NOMO-1 (cell line): ENCODE data around the gene PTPN9.
"Not testable (repeated sequence)": the region's sequence is repeated elsewhere in the genome, so short reads cannot be mapped to it uniquely, and the experiment has no call there.

Experiments used
- DNase-seq, 2 experiments: peaks; one replicate each; lab custom pipeline; 2025; ENCODE audit not compliant: unreplicated experiment in 2 of 2; lab: John Stamatoyannopoulos, UW

Gene PTPN9

DNA sequence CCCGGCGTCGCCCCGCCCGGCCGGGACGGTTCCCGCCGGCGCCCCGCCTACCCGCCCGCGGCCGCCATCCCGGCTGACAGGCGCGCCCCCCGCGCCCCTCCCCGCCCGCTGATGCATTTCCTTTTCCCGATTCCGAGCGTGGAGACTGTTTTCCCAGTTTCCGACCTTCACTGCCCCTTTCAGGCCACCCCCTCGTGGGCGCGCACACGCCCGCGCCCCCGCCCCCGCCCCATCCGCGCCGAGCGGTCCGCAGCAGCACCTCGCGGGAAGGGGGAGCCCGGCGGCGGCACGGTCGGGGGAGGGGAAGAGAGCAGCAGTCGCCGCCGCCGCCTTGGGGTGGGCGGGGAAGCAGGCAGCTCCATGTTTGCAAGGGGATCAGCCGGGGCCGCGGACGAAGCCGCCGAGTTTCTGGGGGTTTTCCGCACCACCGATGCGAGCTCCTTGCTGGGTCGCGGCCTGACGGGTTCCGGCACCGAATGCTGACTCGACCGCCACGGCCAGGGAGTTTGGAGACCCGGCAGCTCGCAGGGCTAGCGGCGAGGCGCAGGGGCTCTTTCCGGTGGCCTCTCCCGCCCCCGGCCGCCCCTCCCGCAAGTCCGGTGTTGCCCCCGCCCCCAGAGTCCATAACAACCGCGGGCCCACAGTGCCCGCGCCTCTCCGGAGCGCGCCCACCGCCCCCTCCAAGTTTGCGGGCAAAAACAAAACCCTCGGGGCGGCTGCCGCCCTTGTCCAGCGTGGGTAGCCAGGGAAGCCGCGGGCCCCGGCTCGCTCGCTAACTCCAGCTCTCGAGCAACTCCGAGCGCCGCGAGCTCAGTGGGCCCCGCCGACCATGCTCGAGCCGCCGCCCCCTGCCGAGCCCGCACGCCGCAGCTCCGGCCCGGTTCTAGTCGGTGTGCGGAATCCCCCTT lies 124.4 kb downstream of the PTPN9 start:
- peak; percentile 62 to 70 for DNase-seq

DNA sequence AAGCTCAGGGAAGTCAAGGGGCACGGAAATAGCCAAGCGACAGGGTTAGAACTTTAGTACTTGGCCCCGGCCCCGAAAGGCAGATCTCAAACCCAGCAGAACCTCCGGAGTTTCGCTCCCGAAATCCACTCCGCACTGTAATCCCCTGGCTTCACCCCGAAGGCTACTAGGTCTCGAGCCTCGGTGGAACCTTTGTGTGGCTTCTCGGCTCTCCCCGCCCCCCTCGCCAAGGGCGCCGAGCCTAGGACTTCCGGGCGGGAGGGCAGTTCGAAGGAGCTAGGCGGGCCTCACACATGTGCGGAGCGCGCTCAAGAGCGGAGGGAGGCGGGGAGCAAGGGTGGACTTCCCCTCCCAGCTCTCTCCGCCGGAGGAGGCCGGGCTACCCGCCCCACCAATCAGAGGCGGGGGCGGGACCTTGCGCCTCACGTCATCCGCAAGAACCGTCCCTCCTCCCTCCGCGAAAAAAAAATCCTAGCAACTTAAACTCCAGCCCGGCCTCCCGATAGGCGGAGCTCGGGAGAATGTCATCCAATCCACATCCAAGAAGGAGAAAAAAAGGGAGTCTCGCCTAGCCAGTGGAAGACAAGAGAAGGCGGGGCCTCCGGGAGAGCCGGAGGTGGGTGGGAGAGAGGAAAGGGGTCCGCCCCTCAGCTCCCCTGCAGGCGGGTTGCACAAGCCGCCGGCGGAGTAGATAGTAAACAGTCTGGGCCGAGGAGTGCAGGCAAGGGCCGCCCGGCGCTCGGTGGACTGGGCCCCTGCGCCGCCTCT lies 125.2 kb downstream of the PTPN9 start:
- peak; percentile 99 for DNase-seq

DNA sequence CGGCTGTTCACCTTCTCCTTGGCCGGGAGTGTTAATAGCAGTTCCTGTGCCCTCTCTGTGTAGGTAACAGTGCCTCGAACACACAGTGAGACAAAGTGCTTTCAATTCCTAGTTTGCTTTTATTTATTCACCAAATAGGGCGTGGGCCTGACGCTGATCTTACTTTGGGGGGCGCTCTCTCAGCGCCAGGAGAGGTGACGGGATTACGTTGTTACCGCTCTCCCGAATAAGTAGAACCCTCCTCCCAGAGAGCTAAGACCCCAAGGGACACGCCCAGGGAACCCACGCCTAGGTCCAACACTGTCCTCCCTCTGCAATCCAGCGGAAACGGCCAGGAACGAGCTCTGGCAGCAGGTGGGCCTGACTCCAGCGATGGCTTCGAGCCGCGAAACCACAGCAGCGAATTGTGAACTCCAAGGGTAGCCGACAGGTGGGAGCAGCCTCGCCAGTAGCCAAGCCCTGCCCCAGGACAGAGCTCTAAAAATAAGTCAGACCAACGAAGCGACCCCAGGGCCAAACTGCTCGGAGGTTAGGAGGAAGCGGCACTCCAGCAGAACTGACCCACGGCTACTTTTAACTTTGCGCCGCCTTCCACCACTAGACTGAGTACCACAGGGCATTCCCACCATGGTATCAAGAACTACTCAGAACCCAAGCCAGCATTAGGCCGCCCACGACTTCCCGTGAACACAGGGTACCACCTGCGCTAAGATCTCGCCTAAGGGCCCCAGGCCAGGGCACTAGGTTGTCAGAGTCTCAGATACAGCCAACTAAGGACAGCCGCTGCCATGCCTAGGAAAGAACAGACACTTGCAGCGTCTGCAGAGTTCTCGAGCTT lies 126.0 kb downstream of the PTPN9 start:
- peak; percentile 50 to 58 for DNase-seq

DNA sequence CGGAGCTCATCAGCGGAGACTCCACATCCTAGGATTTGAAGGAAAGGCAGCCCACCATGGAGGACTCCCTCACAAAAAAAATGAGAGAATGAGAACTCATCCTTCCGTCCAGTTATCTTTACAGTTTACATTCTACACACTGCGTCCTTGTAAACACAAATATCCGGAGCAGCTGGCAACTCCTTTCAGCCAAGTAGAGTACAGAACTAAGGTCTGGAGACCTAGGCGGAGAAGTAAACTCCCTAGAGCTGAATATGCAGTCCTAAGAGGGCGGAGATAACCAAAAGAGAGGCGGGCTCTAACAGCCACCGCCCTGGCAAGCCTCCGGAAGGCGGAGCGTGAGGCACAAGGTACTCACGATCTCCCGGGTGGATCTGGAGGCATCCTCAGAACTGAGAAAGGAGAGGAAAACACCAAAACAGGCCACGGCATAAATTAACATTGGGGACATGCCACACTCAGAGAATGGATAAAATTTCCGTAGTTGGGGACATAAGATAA lies 126.7 kb downstream of the PTPN9 start:
- peak; percentile 74 to 80 for DNase-seq

DNA sequence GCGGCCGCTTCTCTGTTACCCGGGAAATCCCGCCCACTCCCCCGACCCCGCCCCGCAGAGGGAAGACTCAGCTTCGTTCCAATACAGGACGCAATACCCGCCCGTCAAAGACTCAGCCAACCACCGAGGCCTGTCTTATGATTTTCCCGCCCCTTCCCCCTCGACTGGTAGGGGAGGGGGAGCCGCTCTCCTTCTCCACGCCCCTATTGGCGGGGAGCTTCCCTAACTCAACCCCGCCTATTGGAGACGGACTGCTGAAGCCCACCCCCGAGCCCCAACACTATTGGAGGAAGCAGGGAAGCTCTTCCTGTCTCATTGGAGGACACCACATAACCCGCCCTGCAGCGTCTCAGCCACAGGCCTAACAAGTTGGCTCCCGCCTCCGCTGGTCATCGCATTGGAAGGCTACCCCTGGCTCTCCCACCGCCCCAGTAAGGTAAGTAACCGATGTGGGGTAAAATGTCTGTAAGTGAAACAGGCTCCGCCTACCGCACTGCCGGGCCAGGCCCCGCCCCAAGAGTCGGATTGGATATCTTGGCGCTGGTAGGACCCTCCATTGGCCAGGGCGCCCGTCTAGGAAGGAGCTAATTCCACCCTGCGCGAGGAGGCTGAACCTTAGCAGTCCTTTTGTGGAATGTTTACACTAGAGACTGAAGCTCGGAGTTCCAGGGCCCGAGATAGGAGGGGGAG lies 127.3 kb downstream of the PTPN9 start, which contains the start of gene SIN3A:
SIN3A (minus strand) TSS at position 17 of the 690 bp plus-strand sequence. CDS start 21,315 bp downstream, outside the sequence.
- peak; percentile 99 to 100 for DNase-seq

DNA sequence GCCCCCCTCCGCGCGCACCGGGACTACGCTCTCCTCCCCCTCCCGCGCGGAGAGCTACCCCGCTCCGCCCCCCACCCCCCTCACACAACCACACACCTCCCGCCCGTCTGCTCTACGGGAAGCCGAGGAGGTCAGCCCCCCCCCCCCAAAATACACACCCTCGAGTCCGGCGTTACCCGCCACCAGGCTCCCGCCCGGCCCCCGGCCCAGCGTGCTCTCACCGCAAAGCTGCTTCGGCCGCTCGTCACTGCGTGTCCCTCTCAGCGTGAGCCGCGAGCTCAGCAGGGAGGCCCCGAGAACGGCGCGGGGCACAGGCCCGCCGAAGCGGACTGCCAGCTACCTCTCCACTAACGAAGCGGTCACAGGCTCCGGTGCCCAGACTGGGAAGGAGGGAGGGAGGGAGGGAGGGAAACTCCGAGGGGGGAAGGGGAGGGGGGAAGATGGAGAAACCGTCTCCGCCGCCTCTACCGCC lies 127.9 kb downstream of the PTPN9 start:
- no peak for DNase-seq

DNA sequence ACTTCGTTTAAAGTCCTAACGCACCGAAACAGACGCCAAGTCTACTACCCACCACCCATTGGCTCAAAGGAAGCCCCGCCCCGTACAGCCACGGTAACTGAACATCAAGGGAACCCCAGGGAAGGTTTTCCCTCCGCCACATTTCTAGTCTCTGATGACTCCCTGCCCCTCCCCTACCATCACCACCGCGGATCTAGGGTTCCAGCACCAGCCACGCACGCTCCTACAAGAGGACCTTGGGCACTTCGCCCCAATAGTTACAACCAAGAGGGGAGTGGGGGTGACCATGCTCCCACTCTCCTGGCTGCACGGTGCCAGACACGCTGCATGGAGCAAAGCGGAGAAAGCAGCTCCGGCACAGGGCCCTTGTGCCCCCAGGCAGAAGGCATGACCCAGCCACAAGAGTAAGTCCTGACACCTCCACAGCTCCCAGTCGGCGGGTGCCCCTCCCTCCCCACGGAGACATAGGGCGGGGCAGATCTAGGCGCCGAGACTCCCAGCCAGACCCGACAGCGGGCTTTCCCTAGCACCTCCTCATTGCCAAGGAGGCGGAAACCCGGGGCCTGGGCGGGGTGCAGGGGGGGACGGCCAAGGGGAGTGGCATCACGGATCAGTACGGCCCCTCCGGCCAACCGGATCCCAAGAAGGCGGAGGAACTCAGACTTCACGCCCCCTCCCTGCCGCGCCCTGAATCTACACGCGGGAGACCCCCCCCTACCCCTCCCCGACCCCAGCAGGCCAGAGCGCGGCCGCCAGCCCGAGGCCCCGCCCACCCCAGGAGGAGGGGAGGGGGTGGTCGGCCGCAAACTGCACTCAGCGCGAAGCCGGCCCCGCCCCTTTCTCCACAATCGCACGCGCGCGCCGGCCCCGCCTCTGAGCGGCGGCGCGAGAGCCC lies 128.6 kb downstream of the PTPN9 start:
- peak; percentile 93 to 95 for DNase-seq

DNA sequence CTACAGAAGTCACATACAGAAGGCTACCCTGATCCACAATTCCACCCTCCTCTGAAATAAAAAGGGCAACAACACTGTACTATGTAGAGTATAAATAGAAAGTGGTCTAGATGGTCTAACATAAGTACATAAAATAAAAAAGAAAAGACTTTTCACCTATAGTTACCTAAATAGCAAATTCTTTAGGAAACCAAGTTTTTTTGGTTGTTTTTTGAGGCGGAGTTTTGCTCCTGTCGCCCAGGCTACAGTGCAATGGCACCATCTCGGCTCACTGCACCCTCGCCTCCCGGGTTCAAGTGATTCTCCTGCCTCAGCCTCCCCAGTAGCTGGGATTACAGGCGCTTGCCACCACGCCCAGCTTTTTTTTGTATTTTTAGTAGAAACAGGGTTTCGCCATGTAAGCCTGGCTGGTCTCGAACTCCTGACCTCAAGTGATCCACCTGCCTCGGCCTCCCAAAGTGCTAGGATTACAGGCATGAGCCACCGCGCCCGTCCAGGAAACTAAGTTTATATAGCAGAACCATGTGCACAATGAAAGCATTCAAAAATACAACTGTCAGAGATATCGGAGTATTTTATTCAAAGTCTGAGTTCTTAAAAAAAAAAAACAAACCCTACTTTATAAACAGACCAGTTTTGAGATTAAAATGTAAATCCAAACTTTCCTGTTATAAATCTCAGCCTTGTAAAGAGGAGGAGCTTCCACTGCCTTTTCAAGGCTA lies 129.4 kb downstream of the PTPN9 start:
- no peak for DNase-seq

DNA sequence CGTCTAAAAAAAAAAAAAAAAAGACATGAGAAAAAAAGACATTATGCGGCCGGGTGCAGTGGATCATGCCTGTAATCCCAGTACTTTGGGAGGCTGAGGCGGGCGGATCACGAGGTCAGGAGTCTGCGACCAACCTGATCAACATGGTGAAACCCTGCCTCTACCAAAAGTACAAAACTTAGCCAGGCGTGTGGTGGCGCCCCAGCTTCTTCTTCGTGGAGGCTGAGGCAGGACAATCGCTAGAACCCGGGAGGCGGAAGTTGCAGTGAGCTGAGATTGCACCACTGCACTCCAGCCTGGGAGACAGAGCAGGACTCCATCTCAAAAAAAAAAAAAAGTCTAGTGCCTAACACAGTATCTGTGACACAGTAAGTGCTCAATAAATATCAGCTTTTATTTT lies 130.9 kb downstream of the PTPN9 start:
- DNase-seq: peak; percentile 26 to 29

DNA sequence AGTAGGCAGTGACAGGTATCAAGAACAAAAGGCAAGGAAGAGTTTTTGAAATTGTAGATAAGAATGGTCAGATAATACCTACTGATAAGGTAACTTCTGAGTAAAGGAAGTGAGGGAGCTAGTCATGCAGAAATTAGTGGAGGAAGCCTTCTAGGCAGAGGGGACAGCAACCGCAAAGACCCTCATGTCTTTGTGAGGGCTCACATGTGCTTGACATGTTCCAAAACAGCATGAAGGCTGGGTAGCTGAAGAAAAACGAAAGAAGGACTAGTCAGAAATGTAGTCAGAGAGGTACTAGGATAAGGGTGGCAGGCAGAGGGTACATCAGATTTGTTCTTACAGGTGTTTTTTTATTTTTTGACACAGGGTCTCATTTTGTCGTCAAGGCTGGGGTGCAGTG lies 133.0 kb downstream of the PTPN9 start:
- DNase-seq: no peak

DNA sequence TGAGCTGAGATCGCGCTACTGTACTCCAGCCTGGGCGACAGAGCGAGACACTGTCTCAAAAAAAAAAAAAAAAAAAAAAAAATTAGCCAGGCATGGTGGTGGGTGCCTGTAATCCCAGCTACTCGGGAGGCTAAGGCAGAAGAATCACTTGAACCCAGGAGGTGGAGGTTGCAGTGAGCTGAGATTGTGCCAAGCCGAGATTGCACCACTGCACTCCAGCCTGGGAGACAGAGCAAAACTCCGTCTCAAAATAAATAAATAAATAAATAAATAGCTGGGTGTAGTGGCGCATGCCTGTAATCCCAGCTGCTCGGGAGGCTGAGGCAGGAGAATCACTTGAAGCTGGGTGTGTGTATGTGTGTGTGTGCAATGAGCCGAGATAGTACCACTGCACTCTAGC lies 133.8 kb downstream of the PTPN9 start:
- DNase-seq: not testable (repeated sequence)

DNA sequence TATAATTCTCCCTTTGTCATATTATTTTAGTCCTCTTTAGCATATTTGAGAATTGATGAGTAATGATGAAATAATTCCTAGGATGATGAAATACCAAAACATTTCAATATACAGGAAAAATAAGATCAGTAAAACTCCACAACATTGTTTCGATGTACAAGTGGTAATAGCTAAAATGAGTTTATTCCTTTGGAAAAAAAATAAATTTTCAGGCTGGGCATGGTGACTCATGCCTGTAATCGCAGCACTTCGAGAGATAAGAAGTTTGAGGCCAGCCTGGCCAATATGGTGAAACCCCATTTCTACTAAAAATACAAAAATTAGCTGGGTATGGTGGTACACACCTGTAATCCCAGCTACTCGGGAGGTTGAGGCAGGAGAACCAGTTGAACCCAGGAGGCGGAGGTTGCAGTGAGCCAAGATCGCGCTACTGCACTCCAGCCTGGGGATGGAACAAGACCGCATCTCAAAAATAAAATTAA lies 135.1 kb downstream of the PTPN9 start:
- not testable (repeated sequence) for DNase-seq

DNA sequence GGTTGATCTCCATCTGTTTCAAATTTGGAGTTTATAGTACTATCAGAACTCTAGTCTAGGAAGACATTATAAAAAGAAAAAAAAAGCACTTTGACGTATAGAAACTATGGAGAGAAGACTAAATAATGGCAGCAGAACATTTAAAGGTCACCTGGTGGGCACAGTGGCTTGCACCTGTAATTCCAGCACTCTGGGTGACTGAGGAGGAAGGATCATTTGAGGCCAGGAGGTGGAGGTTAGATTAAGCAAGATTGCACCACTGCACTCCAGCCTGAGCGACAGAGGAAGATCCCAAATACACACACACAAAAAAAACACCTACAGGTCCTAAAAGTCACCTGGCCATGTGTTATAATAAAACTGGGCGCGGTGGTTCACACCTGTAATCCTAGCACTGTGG lies 141.4 kb downstream of the PTPN9 start:
- DNase-seq: no peak

DNA sequence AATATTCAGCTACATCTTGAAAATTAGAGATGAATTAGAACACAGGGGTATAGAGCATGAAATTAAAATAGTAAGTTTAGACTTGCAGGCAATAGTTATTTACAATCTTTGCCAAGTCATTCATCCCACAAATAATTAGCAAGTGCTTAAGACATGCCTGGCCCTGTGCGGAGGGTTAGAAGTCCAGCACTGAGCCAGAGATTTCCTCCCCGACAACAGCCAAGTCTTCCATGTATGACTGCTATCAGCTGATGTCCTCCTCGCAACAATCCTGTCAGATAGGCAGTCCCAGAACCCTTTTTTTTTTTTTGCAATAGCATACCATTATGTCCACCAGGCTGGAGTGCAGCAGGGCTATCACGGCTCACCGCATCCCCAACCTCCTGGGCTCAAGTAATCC lies 142.2 kb downstream of the PTPN9 start:
- DNase-seq: no peak

DNA sequence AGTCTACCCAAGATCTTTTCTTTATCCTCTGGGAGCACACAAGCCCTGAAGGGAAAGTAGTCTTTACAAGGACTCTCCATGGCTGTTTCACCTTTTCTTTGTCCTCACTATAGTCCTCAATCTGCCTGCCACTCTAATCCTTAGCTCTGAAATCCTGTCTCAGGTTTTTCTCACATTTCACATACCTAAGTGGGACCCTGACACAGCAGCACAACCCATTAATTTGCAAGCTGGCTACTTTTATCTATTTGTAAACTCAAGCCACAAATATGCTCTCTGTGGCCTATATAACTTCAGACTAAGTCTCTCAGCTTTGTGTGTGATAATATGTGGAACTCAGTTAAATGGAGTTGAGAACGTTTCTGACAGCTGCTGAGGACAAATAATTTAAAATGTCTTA lies 147.4 kb downstream of the PTPN9 start:
- DNase-seq: no peak

DNA sequence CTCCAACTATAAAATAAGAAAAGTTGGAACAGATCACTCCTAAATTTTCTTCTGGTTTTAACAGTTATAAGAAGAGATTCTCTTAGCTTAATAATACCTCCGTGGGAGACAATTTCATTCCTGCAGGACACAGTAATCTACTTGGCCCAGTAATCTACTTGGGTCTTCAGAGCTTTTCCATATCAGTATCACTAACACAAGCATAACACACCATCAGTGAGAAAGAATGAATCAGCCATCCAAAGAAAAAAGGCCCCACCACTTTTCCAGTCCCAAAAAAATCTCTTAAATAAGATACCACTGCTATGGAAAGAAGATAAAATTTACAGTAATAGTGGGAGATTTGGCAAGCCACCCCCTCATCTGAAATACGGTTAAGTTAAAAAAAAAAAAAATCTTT lies 147.8 kb downstream of the PTPN9 start:
- no peak for DNase-seq

DNA sequence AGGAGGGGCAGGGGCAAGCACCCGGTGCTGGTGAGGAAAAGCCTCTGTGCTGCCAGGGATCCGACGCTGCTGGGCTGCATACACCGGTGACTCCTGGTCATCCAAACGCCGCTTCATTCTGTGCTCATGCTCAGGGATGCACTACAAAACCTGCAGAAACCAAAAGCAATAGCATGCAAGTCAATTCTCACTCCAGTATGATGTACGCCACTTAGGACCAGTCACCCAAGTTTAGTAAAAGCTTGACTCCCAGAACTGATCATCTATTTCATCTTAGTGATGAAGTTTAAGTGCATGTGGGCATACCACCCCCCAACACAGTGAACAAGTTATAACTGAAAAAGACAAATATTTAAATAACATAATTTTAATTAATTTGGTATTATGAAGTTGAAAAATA lies 148.9 kb downstream of the PTPN9 start:
- no peak for DNase-seq

DNA sequence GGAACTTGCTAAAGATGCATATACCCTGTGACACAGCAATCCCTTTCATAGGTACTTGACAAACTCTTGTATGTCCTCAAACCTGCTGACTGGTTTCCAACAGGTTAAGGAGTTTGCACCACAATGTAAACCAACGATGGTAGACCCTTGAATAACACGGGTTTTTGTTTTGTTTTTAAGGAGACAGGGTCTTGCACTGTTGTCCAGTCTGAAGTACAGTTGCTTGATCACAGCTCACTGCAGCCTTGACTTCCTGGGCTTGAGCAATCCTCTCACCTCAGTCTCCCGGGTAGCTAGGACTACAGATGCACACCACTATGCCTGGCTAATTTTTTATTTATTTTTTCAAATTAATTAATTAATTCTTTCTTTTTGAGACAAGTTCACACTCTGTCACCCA lies 151.0 kb downstream of the PTPN9 start:
- DNase-seq: no peak
